ENCODE measurements around the gene ABCB4. TPM values are rescaled to one million over a fixed set of nuclear protein-coding genes. Genes with fewer than 3 reads are reported as not detected.

Gene ABCB4
- total RNA-seq, 1 experiment from 2014 or later = not detected

- Histone ChIP-seq H3K4me2 (ENCODE audit: low read length) (no peak overlapping the region), H3K79me2 (ENCODE audit: insufficient read depth, low read length) (no peaks in the 10 kb centered on the region), H3K4me3 (replicated peaks in 1 of 2; ENCODE audit: low read depth in 1 of 2, low read length in 2 of 2) (no peak overlapping the region), H3K27me3 (ENCODE audit: insufficient read depth, low read length) (no peaks in the 10 kb centered on the region), H3K4me1 (ENCODE audit: control insufficient read depth in 1 of 2, insufficient read depth in 2 of 2, low read length in 2 of 2) (no peaks in the 10 kb centered on the region), H3K27ac (ENCODE audit: low read depth, low read length) (no peak overlapping the region), H2AFZ (ENCODE audit: low read depth, low read length, poor library complexity, severe bottlenecking) (no peak overlapping the region), H3K9ac (ENCODE audit: low read length) (no peak overlapping the region), H3K36me3 (ENCODE audit: control insufficient read depth in 1 of 2, insufficient read depth in 2 of 2, low read length in 2 of 2) (no peaks in the 10 kb centered on the region), H3K9me3 (ENCODE audit: control insufficient read depth in 1 of 2, insufficient read depth in 1 of 2, low read depth in 1 of 2, low read length in 2 of 2) (no peaks in the 10 kb centered on the region), H4K20me1 (ENCODE audit: insufficient read depth) (no peaks in the 10 kb centered on the region), H3K9me2 (ENCODE audit: insufficient read depth) (no peaks in the 10 kb centered on the region)
- CTCF ChIA-PET = no interaction called here
- RAD21 ChIA-PET (ENCODE audit: low non-redundant PET in 1 of 2, low total read pairs in 2 of 2, uncharacterized antibody in 2 of 2, unreplicated experiment in 2 of 2) = no interaction called here
- POLR2A ChIA-PET = no interaction called here
- intact Hi-C loops (cut with micrococcal nuclease) = no loop called here
- BruUV-seq (replicated peaks) = no TSS peak
- TF ChIP-seq ZNF274 (IDR thresholded peaks at IDR 0.05; ENCODE audit: low read depth, low read length) (no peak), POLR2A (IDR thresholded peaks at IDR 0.05; ENCODE audit: borderline replicate concordance, extremely low read depth, insufficient read depth, insufficient read length) (no peak), CTCF (IDR thresholded peaks at IDR 0.05 in 2 of 3, conservative IDR thresholded peaks at IDR 0.05 in 1 of 3; ENCODE audit: borderline replicate concordance in 1 of 3, insufficient read depth in 1 of 3, low read depth in 2 of 3, low read length in 2 of 3) (no peak), YY1 (IDR thresholded peaks at IDR 0.05; ENCODE audit: extremely low read depth, insufficient replicate concordance, low read depth, low read length) (no peak), ELF1 (IDR thresholded peaks at IDR 0.05; ENCODE audit: borderline replicate concordance, low read depth) (no peak), EZH2 (IDR thresholded peaks at IDR 0.05) (no peak), CEBPB (IDR thresholded peaks at IDR 0.05; ENCODE audit: low read depth) (no peak), POLR2AphosphoS5 (IDR thresholded peaks at IDR 0.05; ENCODE audit: low read depth, low read length) (no peak), EZH2phosphoT487 (IDR thresholded peaks at IDR 0.05; ENCODE audit: borderline replicate concordance) (no peak), SIN3A (IDR thresholded peaks at IDR 0.05; ENCODE audit: low read depth) (no peak), ATF3 (IDR thresholded peaks at IDR 0.05) (no peak), EGR1 (IDR thresholded peaks at IDR 0.05; ENCODE audit: low read depth) (no peak), ZBTB33 (IDR thresholded peaks at IDR 0.05; ENCODE audit: extremely low read depth, insufficient replicate concordance, low read length) (no peak), ZFX (IDR thresholded peaks at IDR 0.05) (no peak), FOSL1 (IDR thresholded peaks at IDR 0.05; ENCODE audit: low read depth) (no peak), RAD21 (IDR thresholded peaks at IDR 0.05; ENCODE audit: low read depth) (no peak)
- DNase-seq (ENCODE audit: low read depth, low spot score) (no peak), ATAC-seq (no peak)
Observed at GRCh38 chr7:87391020-87391701, 84.3 kb downstream of the ABCB4 start.

Measured in HCT116 (cell line).